SIG-M5 (cell line): Measurements from ENCODE around the gene ADAMTS14.

ENCODE experiments used
- DNase-seq: peaks from one replicate; lab custom pipeline; 2025; lab: John Stamatoyannopoulos, UW

Gene ADAMTS14

GRCh38 chr10:70791386-70792039 lies 119.2 kb downstream of the ADAMTS14 start:
- DNase-seq = no peak

GRCh38 chr10:70795613-70796012 lies 123.3 kb downstream of the ADAMTS14 start:
- no peak for DNase-seq

- DNase-seq = no peak
Measured at GRCh38 chr10:70797840-70798239, 125.5 kb downstream of the ADAMTS14 start.

- no peak for DNase-seq
Measured at GRCh38 chr10:70799124-70799523, 126.8 kb downstream of the ADAMTS14 start.

DNA sequence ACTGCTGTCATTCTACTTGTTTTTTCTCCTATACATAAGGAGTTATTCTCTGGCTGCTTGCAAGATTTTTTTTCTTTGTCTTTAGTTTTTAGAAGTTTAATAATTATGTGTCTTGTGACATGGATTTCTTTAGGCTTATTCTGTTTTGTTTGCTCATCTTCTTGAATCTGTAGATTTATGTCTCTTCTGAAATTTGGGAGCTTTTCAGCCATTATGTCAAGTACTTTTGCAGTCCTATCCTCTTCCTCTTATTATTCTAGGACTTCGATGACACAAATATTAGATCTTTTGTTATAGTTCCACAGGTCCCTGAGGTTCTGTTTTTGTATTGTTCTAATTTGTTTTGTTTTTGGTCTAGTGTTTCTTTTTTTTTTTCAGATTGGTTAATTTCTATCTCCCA lies 129.5 kb downstream of the ADAMTS14 start:
- no peak for DNase-seq

DNA sequence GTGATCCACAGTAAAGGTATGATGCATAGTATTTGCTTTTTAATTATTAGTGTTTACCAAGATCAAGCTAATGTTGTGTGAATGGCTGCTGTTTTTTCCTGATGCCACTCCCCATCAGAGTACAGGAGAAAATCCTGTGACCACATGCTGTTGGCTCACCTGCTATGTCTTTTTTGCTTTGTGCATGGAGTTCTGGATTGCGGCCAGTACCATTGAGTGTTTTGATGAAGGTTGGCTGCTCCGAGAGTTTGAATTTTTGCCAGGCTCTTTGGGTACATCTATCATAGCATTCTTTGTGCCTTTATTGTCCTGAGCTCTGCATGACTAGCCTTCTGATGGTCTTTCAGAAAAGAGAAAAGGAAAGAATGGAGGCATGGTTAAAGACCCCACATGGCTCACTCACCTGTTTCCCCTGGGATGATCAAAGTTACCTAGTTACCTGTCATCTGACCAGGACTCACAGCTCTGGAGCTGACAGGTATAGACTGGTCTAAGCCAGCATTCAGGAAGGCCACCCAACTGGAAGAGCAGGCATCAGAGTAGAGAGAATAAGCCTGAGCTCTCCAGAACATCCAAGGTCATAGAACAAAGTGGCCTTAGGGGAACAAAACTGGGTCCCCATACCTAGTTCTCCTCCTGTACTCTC lies 131.6 kb downstream of the ADAMTS14 start:
- DNase-seq = no peak

- no peak for DNase-seq
Measured at GRCh38 chr10:70804421-70804808, 132.1 kb downstream of the ADAMTS14 start.

- DNase-seq = no peak
Measured at GRCh38 chr10:70805619-70806215, 133.4 kb downstream of the ADAMTS14 start.

DNA sequence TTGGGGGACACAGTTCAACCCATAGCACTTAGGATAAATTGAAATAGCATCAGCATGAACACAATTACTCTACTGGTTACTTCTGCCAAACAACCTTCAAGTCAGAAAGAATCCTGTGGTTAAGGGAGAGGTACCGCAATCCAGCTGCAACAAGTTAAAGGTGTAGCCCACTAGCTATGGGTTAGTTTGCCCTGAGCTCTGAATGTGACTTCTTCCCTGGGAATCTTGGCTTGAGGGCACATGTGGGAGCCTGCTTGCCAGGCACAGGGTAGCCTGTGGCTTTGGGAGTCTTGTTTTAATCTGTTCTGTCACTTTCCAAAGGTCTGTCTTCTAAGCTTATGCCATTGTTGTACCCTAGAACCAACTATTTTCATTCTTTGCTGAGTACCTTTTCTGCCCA lies 134.5 kb downstream of the ADAMTS14 start:
- DNase-seq = no peak

GRCh38 chr10:70807556-70807955 lies 135.2 kb downstream of the ADAMTS14 start:
- no peak for DNase-seq

- no peak for DNase-seq
Measured at GRCh38 chr10:70809011-70809611, 136.8 kb downstream of the ADAMTS14 start.

GRCh38 chr10:70809726-70810125 lies 137.4 kb downstream of the ADAMTS14 start:
- DNase-seq = no peak

DNA sequence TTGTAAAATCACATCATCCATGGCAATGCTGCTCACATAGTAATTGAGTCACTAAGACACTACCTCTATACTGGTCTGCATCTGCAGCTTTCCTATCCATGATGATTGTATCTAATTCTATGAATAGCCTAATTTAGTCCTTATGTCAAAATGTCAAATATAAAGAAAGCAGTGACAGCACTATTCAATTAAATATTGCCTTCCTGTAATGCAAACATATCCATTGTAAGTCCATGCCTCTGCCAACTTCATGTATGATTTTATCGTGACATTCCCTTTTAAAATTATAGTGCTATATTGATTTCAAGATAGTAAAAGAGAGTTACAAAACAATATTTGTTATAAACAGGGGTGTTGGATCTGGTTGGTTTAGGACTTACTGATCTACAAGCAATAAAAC lies 138.7 kb downstream of the ADAMTS14 start:
- DNase-seq = no peak

- no peak for DNase-seq
Measured at GRCh38 chr10:70811881-70812280, 139.6 kb downstream of the ADAMTS14 start.
